CD4-positive, alpha-beta memory T cell (primary cell): ENCODE results near the gene ARL8A. TPM values are rescaled to one million over a fixed set of nuclear protein-coding genes. Genes with fewer than 3 reads are reported as not detected.

Source experiments
- CTCF ChIA-PET: fragments of 350-600 bp; sonication (Branson Sonifier 250); formaldehyde crosslinking; loops from one replicate; lab custom pipeline; 2021; ENCODE audit warnings: inconsistent platforms; ENCODE audit not compliant: partially characterized antibody; lab: Charles Lee
- POLR2A ChIA-PET: fragments of 350-600 bp; sonication (Branson Sonifier 250); formaldehyde crosslinking; loops from one replicate; lab custom pipeline; 2021; ENCODE audit not compliant: partially characterized antibody; lab: Charles Lee
- DNase-seq, 5 donors: peaks; one replicate each; pipeline versions ENCODE4 v3.0.0 to v3.0.0-alpha.2; 2020 to 2022; ENCODE audit warnings: mixed read lengths in 1 of 5
- H3K27ac ChIP-seq: one replicate; pipeline ENCODE4 v1.7.0; 2013; ENCODE audit warnings: low read depth, low read length
- H3K27me3 ChIP-seq: 2 replicates; pipeline ENCODE4 v1.7.0; 2013; ENCODE audit warnings: mild to moderate bottlenecking, low read length, moderate library complexity; ENCODE audit not compliant: insufficient read depth
- H3K36me3 ChIP-seq: 2 replicates; pipeline ENCODE4 v1.7.0; 2013; ENCODE audit warnings: mild to moderate bottlenecking, low read length, moderate library complexity; ENCODE audit not compliant: insufficient read depth
- H3K4me1 ChIP-seq: 2 replicates; pipeline ENCODE4 v1.7.0; 2013; ENCODE audit warnings: mild to moderate bottlenecking, low read length, moderate library complexity; ENCODE audit not compliant: insufficient read depth
- H3K4me3 ChIP-seq, 2 donors: one replicate each; pipeline ENCODE4 v1.7.0; 2013; ENCODE audit warnings: low read length in 2 of 2, mild to moderate bottlenecking in 1 of 2
- H3K9me3 ChIP-seq, 2 donors: one replicate each; pipeline ENCODE4 v1.7.0; 2013; ENCODE audit warnings: low read length in 2 of 2, control low read depth in 1 of 2; ENCODE audit not compliant: control insufficient read depth in 1 of 2
- H3K27ac Mint-ChIP-seq, 7 donors: one replicate each; pipeline ENCODE4 v1.8.0; 2020 to 2021; ENCODE audit warnings: mixed read lengths in 7 of 7, mild to moderate bottlenecking in 6 of 7, inconsistent platforms in 3 of 7, moderate library complexity in 3 of 7
- H3K27me3 Mint-ChIP-seq, 2 donors: one replicate each; pipeline ENCODE4 v1.8.0; 2020 to 2021; ENCODE audit warnings: mixed read lengths in 2 of 2
- H3K36me3 Mint-ChIP-seq, 2 donors: one replicate each; pipeline ENCODE4 v1.8.0; 2020 to 2021; ENCODE audit warnings: mixed read lengths in 2 of 2, inconsistent platforms in 1 of 2, mild to moderate bottlenecking in 1 of 2
- H3K4me1 Mint-ChIP-seq, 4 donors: one replicate each; pipeline ENCODE4 v1.8.0; 2020 to 2021; ENCODE audit warnings: mixed read lengths in 4 of 4, mild to moderate bottlenecking in 1 of 4
- H3K4me3 Mint-ChIP-seq, 8 donors: one replicate each; pipeline ENCODE4 v1.8.0; 2020 to 2021; ENCODE audit warnings: mixed read lengths in 8 of 8, mild to moderate bottlenecking in 7 of 8, moderate library complexity in 6 of 8, inconsistent platforms in 3 of 8
- H3K9me3 Mint-ChIP-seq, 8 donors: one replicate each; pipeline ENCODE4 v1.8.0; 2020 to 2021; ENCODE audit warnings: mixed read lengths in 8 of 8, mild to moderate bottlenecking in 5 of 8, inconsistent platforms in 3 of 8, moderate library complexity in 1 of 8
- intact Hi-C: fragments of 100-400 bp; cut with micrococcal nuclease; formaldehyde crosslinking; loops from one replicate; pipeline ENCODE4 v1.15.1; 2023
- polyA plus RNA-seq, 2 donors: library from polyadenylated mRNA; unstranded; fragments of 300-500 nt; fragmentation: Illumina TruSeq; gene quantifications; one replicate each; pipeline ENCODE4 v1.2.3, GENCODE V29; 2021
- total RNA-seq, 2 experiments: library from RNA; stranded (reverse); gene quantifications; one replicate each; pipeline ENCODE4 v1.2.3, GENCODE V29; 2021

ARL8A gene
- total and polyA plus RNA-seq, 4 experiments from 2014 or later = 7.1 to 55.0 (median 29.4) TPM

DNA sequence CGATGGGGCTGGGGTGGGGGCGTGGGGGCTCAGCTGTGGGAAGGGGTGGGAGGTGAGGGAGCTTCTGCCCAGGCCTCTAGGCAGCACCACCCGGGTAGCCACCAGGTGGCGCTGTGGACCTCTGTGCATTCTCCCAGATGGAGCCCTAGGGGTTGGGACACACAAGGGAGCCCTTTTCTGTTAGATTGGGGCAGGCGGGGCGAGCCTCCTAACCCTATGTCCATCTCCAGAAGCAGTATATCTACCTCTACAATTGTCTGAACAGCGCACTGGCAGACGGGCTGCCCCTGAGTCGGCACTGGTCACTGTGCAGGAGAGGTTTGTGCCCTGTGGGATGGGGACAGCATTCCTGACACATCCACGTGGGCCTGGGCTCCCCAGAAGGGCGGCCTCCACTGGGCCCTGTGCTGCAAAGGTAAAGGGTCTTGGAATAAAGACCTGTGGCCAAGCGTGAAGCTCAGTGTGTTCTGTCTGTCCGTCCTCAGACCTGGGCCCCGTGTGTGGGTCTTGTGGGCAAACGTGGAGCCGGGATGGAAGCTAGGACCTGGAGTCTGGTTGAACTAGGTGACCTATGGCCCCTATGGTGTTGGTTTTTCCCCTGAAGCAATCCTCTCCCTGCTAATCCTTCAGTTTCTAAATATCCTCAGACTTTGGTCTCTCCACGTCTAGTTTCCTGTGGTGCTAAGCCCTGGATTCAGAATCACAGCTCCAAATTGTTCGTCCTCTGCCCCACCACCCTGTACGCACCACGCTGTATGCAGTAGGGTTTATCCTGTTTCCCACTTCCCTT is 44.7 kb upstream of the ARL8A start:
- Histone ChIP-seq H3K27ac (no peak overlapping the region), H3K27me3 (peaks cover 13% of the 10 kb centered on the region), H3K4me3 (no peak overlapping the region), H3K36me3 (no peaks in the 10 kb centered on the region), H3K4me1 (peaks cover 11% of the 10 kb centered on the region), H3K9me3 (no peaks in the 10 kb centered on the region)
- Mint-ChIP-seq H3K9me3 (no peaks in the 10 kb centered on the region), H3K36me3 (no peaks in the 10 kb centered on the region), H3K27me3 (peaks cover 6 to 15% of the 10 kb centered on the region in 2 donors), H3K4me3 (no peak overlapping the region), H3K27ac (no peak overlapping the region), H3K4me1 (peaks cover 5 to 14% (median 8%) of the 10 kb centered on the region in 4 donors)
- ChIA-PET CTCF (interaction anchor here (0.8 to 3.0 kb wide), 18 partner anchors 8 to 530 kb away, joined by 3 to 30 read pairs (median 4); partner anchors contain the start of gene PTPN7), POLR2A (no interaction called here)
- DNase-seq = peak; percentile 62 to 73 (median 66)
- intact Hi-C loops = no loop called here

DNA sequence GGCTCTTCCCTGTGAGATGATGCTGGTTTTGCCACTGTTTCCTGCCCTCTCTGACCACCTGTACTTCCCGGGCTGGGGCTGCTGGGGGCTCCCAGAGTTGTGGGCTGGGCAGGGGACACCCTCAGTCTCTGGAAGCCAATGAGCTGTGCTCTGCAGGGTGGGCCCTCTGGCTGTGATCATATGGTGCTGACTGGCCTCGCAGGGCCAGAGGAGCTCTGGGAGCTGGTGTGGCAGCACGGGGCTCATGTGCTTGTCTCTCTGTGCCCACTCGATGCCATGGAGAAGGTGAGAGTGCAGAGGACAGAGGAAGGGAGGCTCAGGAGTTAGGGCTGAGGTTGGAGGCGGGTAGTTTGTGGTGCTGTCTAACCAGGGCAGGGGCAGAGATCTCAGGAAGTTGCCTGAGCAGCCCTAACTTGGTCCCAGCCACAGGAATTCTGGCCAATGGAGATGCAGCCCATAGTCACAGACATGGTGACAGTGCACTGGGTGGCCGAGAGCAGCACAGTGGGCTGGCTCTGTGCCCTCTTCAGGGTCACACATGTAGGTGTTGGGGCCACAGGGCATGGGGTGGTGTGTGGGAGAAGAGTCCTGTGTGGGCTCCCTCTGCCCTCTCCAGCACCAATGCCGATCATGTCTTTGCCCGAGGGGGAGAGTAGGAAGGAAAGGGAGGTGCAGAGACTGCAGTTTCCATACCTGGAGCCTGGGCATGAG is 43.3 kb upstream of the ARL8A start:
- DNase-seq = no peak
- intact Hi-C loops = no loop called here
- Histone ChIP-seq H3K9me3 (no peaks in the 10 kb centered on the region), H3K36me3 (no peaks in the 10 kb centered on the region), H3K27ac (no peak overlapping the region), H3K4me3 (no peak overlapping the region), H3K4me1 (peaks cover 5% of the 10 kb centered on the region), H3K27me3 (peaks cover 3% of the 10 kb centered on the region)
- Mint-ChIP-seq H3K27ac (peak overlapping the region in 1 of 7 donors; percentile 29), H3K4me1 (peaks cover 9 to 16% (median 13%) of the 10 kb centered on the region in 4 donors), H3K27me3 (peaks cover 4 to 13% of the 10 kb centered on the region in 2 donors), H3K4me3 (peak overlapping the region in 1 of 8 donors; percentile 2), H3K9me3 (no peaks in the 10 kb centered on the region), H3K36me3 (no peaks in the 10 kb centered on the region)
- CTCF ChIA-PET = interaction anchor here (0.9 to 5.2 kb wide), 8 partner anchors 12 to 531 kb away, joined by 3 to 41 read pairs (median 22); partner anchors contain the start of gene PTPN7
- POLR2A ChIA-PET = no interaction called here

DNA sequence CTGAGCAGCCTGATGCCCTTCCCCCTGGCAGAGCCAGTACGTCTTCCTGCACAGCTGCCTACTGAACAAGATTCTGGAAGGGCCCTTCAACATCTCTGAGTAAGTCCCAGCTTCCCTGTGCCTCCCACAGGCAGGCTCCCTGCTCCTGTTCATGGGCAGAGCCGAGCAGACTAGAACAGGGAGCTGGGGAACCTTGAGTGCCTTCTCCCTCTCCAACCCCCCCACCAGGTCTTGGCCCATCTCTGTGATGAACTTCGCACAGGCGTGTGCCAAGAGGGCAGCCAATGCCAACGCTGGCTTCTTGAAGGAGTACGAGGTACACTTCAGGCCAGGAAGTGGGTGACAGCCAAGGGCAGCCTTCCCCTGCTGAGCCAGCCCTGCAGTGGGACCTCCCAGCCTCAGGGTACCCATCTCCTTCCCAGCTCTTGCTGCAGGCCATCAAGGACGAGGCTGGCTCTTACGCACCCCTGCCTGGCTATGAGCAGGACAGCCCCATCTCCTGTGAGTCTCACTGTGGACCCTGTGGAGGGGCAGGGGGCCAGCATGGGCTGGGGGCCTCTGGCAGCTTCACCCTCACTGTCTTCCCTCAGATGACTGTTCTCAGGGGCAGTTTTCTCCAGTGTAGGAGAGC is 42.6 kb upstream of the ARL8A start:
- peaks cover 2 to 6% of the 10 kb centered on the region in 2 donors for H3K27me3 Mint-ChIP-seq
- intact Hi-C loops = no loop called here
- H3K27ac Mint-ChIP-seq = no peak overlapping the region
- Histone ChIP-seq H3K9me3 (no peaks in the 10 kb centered on the region), H3K4me1 (peaks cover 5% of the 10 kb centered on the region), H3K36me3 (no peaks in the 10 kb centered on the region), H3K27ac (no peak overlapping the region), H3K4me3 (no peak overlapping the region), H3K27me3 (no peaks in the 10 kb centered on the region)
- H3K9me3 Mint-ChIP-seq = no peaks in the 10 kb centered on the region
- POLR2A ChIA-PET = no interaction called here
- H3K4me3 Mint-ChIP-seq = no peak overlapping the region
- no peak for DNase-seq
- H3K36me3 Mint-ChIP-seq = no peaks in the 10 kb centered on the region
- peaks cover 9 to 16% (median 13%) of the 10 kb centered on the region in 4 donors for H3K4me1 Mint-ChIP-seq
- CTCF ChIA-PET = interaction anchor here (0.9 to 5.2 kb wide), 5 partner anchors 25 to 92 kb away, joined by 3 to 41 read pairs (median 3); partner anchors contain the start of gene PTPN7

DNA sequence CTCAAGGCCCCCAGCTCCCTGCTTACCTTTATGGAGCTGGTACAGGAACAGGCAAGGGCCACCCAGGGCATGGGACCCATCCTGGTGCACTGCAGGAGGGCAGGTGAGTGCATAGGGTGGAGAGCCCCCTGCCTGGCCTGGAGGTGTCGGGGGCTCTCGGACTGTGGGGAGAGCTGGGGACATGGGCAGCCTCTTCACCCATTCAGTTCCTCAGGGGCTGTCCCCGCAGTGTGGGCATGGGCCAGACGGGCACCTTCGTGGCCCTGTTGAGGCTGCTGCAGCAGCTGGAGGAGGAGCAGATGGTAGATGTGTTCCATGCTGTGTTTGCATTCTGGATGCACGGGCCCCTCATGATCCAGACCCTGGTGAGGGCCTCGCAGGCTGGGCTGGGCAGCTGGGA is 41.8 kb upstream of the ARL8A start:
- H3K9me3 ChIP-seq = no peaks in the 10 kb centered on the region
- no peak overlapping the region for H3K4me3 ChIP-seq
- no peak overlapping the region for H3K27ac Mint-ChIP-seq
- no peak overlapping the region for H3K4me3 Mint-ChIP-seq
- peaks cover 5% of the 10 kb centered on the region for H3K4me1 ChIP-seq
- intact Hi-C loops = no loop called here
- no peaks in the 10 kb centered on the region for H3K36me3 ChIP-seq
- ChIA-PET POLR2A (no interaction called here), CTCF (interaction anchor here (1.2 to 5.2 kb wide), 4 partner anchors 14 to 34 kb away, joined by 3 to 41 read pairs (median 22); partner anchors contain the start of gene PTPN7)
- H3K27me3 Mint-ChIP-seq = peaks cover 4 to 6% of the 10 kb centered on the region in 2 donors
- no peak overlapping the region for H3K27ac ChIP-seq
- no peaks in the 10 kb centered on the region for H3K27me3 ChIP-seq
- no peaks in the 10 kb centered on the region for H3K9me3 Mint-ChIP-seq
- DNase-seq = no peak
- peaks cover 9 to 16% (median 13%) of the 10 kb centered on the region in 4 donors for H3K4me1 Mint-ChIP-seq
- H3K36me3 Mint-ChIP-seq = no peaks in the 10 kb centered on the region

DNA sequence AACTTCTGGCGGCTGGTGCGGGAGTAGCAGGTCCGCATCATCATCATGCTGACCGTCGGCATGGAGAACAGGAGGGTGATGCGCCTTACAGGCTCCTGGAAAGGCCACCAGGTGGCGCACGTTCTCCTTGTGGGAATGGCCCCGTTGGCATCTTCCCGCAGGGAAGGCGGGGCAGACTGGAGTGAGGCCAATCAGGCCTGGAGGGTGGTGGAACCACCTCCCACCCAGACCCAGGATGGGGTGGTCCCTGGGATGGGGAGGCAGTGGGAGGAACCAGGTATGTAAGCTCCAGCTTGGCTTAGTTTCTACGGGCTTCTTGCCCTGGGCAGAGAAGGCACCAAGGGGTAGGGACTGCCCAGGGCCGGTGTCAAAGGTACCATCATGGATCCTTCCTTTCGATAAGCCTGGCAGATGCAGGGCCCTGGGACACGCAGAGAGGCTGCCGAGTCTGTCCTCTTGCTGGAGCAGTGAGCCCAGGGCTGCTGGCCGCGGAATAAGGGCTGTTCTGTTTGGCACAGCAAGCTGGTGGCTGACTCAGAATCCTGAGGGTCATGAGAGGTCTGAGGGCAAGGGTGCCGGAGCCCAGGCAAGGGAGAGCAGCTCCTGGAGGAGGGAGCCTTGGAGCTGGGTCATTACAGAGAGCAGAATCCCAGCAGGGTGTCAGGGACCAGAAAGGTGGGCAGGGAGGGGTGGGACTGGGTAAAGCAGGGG is 40.4 kb upstream of the ARL8A start:
- H3K4me1 ChIP-seq = peaks cover 5% of the 10 kb centered on the region
- no peak overlapping the region for H3K4me3 Mint-ChIP-seq
- H3K27ac ChIP-seq = no peak overlapping the region
- CTCF ChIA-PET = interaction anchor here (0.8 to 5.2 kb wide), 14 partner anchors 8 to 813 kb away, joined by 3 to 41 read pairs (median 4); partner anchors contain the start of gene PTPN7
- no peaks in the 10 kb centered on the region for H3K9me3 Mint-ChIP-seq
- peaks cover 4 to 6% of the 10 kb centered on the region in 2 donors for H3K27me3 Mint-ChIP-seq
- peak overlapping the region in 1 of 7 donors; percentile 29 for H3K27ac Mint-ChIP-seq
- H3K9me3 ChIP-seq = no peaks in the 10 kb centered on the region
- intact Hi-C loops = loop anchor here (1.0 to 2.0 kb wide), 3 partner anchors 30 to 534 kb away; no protein-coding TSS in a partner anchor
- H3K36me3 Mint-ChIP-seq = no peaks in the 10 kb centered on the region
- H3K4me3 ChIP-seq = no peak overlapping the region
- peaks cover 9 to 16% (median 13%) of the 10 kb centered on the region in 4 donors for H3K4me1 Mint-ChIP-seq
- no peaks in the 10 kb centered on the region for H3K36me3 ChIP-seq
- POLR2A ChIA-PET = no interaction called here
- no peaks in the 10 kb centered on the region for H3K27me3 ChIP-seq
- peak; percentile 43 to 56 (median 50) for DNase-seq

DNA sequence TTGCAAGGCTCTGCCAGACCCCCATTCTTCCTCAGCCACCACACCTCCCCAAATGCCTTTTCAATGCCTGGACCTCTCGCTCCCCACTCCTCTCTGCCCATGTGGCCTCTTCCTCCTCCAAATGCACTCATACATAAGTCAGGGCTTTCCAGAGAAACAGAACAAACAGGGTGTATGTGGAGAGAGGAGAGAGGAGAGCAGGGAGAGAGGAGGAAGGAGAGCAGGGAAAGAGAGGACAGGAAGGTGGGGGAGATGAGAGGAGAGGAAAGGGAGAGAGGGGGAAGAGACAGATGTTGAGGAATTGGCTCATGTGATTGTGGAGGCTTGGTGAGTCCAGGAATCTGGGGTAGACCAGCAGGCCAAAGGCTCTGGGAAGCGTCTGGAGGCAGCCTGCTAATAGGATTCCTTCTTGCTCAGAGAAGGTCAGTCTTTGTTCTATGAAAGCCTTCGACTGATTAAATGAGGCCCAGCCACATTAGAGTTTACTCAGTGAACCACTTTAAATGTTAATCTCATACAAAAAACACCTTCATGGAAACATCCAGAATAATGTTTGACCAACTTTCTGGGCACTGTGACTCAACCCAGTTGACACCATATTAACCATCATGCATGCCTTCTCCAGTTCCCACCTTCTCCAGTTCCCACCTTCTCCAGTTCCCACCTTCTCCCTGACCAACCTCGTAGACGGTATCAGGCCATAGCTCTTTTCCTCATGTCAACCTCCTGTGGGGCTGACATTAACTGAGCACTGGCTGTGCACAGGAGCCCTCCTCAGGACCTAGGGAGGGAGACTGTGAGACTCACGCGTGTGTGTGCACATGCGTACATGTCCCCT is 37.7 kb upstream of the ARL8A start:
- intact Hi-C loops = no loop called here
- H3K36me3 Mint-ChIP-seq = no peaks in the 10 kb centered on the region
- H3K4me1 Mint-ChIP-seq = peaks cover 9 to 16% (median 13%) of the 10 kb centered on the region in 4 donors
- no peak overlapping the region for H3K4me3 Mint-ChIP-seq
- DNase-seq = no peak
- no peak overlapping the region for H3K27ac Mint-ChIP-seq
- Histone ChIP-seq H3K4me3 (no peak overlapping the region), H3K9me3 (no peaks in the 10 kb centered on the region), H3K4me1 (peaks cover 5% of the 10 kb centered on the region), H3K27ac (no peak overlapping the region), H3K27me3 (no peaks in the 10 kb centered on the region), H3K36me3 (no peaks in the 10 kb centered on the region)
- ChIA-PET POLR2A (no interaction called here), CTCF (interaction anchor here (1.1 to 1.8 kb wide), 2 partner anchors 7 to 27 kb away, joined by 3 to 5 read pairs; no protein-coding TSS in a partner anchor)
- no peaks in the 10 kb centered on the region for H3K9me3 Mint-ChIP-seq
- peaks cover 4 to 6% of the 10 kb centered on the region in 2 donors for H3K27me3 Mint-ChIP-seq
